GM12892 (cell line): ENCODE measurements around the gene PLCZ1.

Source experiments
- POLR2A ChIP-seq: IDR thresholded peaks from 2 replicates; pipeline ENCODE4 v1.6.1; 2011; ENCODE audit warnings: low read depth, low read length, control low read depth
- TAF1 ChIP-seq: IDR thresholded peaks from 2 replicates; pipeline ENCODE4 v1.6.1; 2011; ENCODE audit warnings: low read depth, mild to moderate bottlenecking, control low read depth, low read length, borderline replicate concordance

- TF ChIP-seq POLR2A: no peak
- no peak for TF ChIP-seq TAF1
Measured at GRCh38 chr12:18676141-18676540, 61.7 kb downstream of the PLCZ1 start.
